ENCODE data around the gene PCNT. TPM values are rescaled to one million over a fixed set of nuclear protein-coding genes. Genes with fewer than 3 reads are reported as not detected.
A peak's percentile ranks its signal among the peaks of the same experiment; 100 is the strongest.

The PCNT gene
- total and polyA plus RNA-seq, 9 of the 15 experiments (the other 6 are each of a cell fraction or from before 2014, with no cell fraction given) = 9.1 to 53.5 (median 31.3) TPM

- TF ChIP-seq SIN3A (IDR thresholded peaks at IDR 0.05; ENCODE audit: borderline replicate concordance in 2 of 2, control insufficient read depth in 1 of 2, low read depth in 2 of 2, low read length in 2 of 2) (peak in 1 of 2 experiments; percentile 86; a peak in 2 of 4 replicates), MLLT1 (IDR thresholded peaks at IDR 0.05) (peak in 1 of 2 experiments; percentile 80; a peak in 2 of 4 replicates), MTF1 (CRISPR knock-in tag; IDR thresholded peaks at IDR 0.05; ENCODE audit: borderline replicate concordance) (0 out of 2 replicates have a peak, but pooled peaks have one; percentile 53), BRD9 (IDR thresholded peaks at IDR 0.05; ENCODE audit: low read depth, partially characterized antibody) (peak; percentile 61), MECOM (CRISPR knock-in tag; IDR thresholded peaks at IDR 0.05) (no peak), ZNF263 (CRISPR knock-in tag; IDR thresholded peaks at IDR 0.05; ENCODE audit: borderline replicate concordance) (0 out of 2 replicates have a peak, but pooled peaks have one; percentile 15), MCM5 (IDR thresholded peaks at IDR 0.05; ENCODE audit: low read depth) (no peak), ZNF583 (CRISPR knock-in tag; IDR thresholded peaks at IDR 0.05) (0 out of 2 replicates have a peak, but pooled peaks have one; percentile 40), BCOR (IDR thresholded peaks at IDR 0.05) (0 out of 2 replicates have a peak, but pooled peaks have one; percentile 7), ZBTB7A (IDR thresholded peaks at IDR 0.05; ENCODE audit: borderline replicate concordance, control insufficient read depth, low read depth, low read length) (peak; percentile 86; the same call in 1 of the 2 replicates), RFX5 (IDR thresholded peaks at IDR 0.05; ENCODE audit: low read depth, low read length) (no peak), PRMT5 (CRISPR knock-in tag; IDR thresholded peaks at IDR 0.05) (no peak; the same call in 1 of the 2 replicates), MLX (CRISPR knock-in tag; conservative IDR thresholded peaks at IDR 0.05) (peak in 1 of 2 experiments; percentile 64; a peak in 1 of 4 replicates), RREB1 (CRISPR knock-in tag; IDR thresholded peaks at IDR 0.05) (0 out of 2 replicates have a peak, but pooled peaks have one; percentile 34), ZNF282 (CRISPR knock-in tag; IDR thresholded peaks at IDR 0.05) (0 out of 2 replicates have a peak, but pooled peaks have one; percentile 71), KLF16 (IDR thresholded peaks at IDR 0.05) (0 out of 2 replicates have a peak, but pooled peaks have one; percentile 3)
Observed at GRCh38 chr21:46323227-46323709, 688 bp upstream of the PCNT start (continued).
